ENCODE results near the gene OR51B2. TPM values are rescaled to one million over a fixed set of nuclear protein-coding genes. Genes with fewer than 3 reads are reported as not detected.

Gene OR51B2
- total RNA-seq, 1 experiment from 2014 or later = not detected

GRCh38 chr11:5290106-5290505 lies 34.0 kb downstream of the OR51B2 start:
- Histone ChIP-seq H2BK12ac (ENCODE audit: insufficient read length, low read depth, low read length) (no peak overlapping the region), H3K9ac (ENCODE audit: extremely low read depth, insufficient read length, low read length) (no peak overlapping the region), H3K9me3 (ENCODE audit: control insufficient read depth, low read depth, low read length) (no peaks in the 10 kb centered on the region), H4K5ac (ENCODE audit: insufficient read length, low read depth, low read length) (no peak overlapping the region), H2BK5ac (ENCODE audit: insufficient read length, low read length) (no peak overlapping the region), H3T11ph (ENCODE audit: low read length) (no peak overlapping the region), H2BK20ac (ENCODE audit: low read depth, low read length, poor library complexity, severe bottlenecking) (no peak overlapping the region), H3K14ac (ENCODE audit: insufficient read depth, low read length) (no peak overlapping the region), H3K56ac (ENCODE audit: insufficient read length, low read depth, low read length) (no peak overlapping the region), H3K4me2 (ENCODE audit: insufficient read depth, insufficient read length, low read length) (no peak overlapping the region), H3K23me2 (ENCODE audit: insufficient read length, low read depth, low read length, poor library complexity, severe bottlenecking) (no peaks in the 10 kb centered on the region), H3K23ac (ENCODE audit: insufficient read length, low read depth, low read length) (no peak overlapping the region), H3K4ac (ENCODE audit: low read depth, low read length) (no peak overlapping the region), H4K91ac (ENCODE audit: insufficient read length, low read depth, low read length) (no peak overlapping the region), H2BK15ac (ENCODE audit: low read depth, low read length) (no peak overlapping the region), H2AK5ac (ENCODE audit: insufficient read length, low read length) (no peak overlapping the region), H3K27me3 (ENCODE audit: insufficient read depth, low read length) (no peaks in the 10 kb centered on the region), H4K8ac (replicated peaks; ENCODE audit: insufficient read length, low read depth, low read length) (no peak overlapping the region), H3K4me1 (ENCODE audit: insufficient read depth, low read length) (no peaks in the 10 kb centered on the region), H3K27ac (ENCODE audit: insufficient read length, low read depth, low read length) (no peak overlapping the region), H2AFZ (ENCODE audit: low read length) (no peak overlapping the region), H3K79me1 (ENCODE audit: insufficient read depth, low read depth, low read length, poor library complexity, severe bottlenecking) (no peaks in the 10 kb centered on the region), H3K18ac (ENCODE audit: insufficient read length, low read depth, low read length) (no peak overlapping the region), H3K79me2 (ENCODE audit: insufficient read depth, low read length) (no peaks in the 10 kb centered on the region), H2BK120ac (ENCODE audit: low read depth, low read length, poor library complexity, severe bottlenecking) (no peak overlapping the region), H4K20me1 (ENCODE audit: control insufficient read depth, insufficient read depth, insufficient read length) (no peaks in the 10 kb centered on the region)
- Mint-ChIP-seq H3K9me3 (no peaks in the 10 kb centered on the region), H3K36me3 (ENCODE audit: insufficient read depth in 1 of 3, low read depth in 3 of 3) (0 out of 7 replicates have a peak, but pooled peaks cover 0 to 1% (median 0%) of the 10 kb centered on the region in 3 experiments), H3K4me1 (no peaks in the 10 kb centered on the region), H3K4me3 (no peak overlapping the region), H3K27me3 (ENCODE audit: low read depth) (no peaks in the 10 kb centered on the region), H3K27ac (no peak overlapping the region)
- no CpG with 5 or more reads among the region's 1 CpG for WGBS (ENCODE audit: extremely low coverage, insufficient read length, low lambda C conversion rate)
- TF ChIP-seq, protein P1, sequence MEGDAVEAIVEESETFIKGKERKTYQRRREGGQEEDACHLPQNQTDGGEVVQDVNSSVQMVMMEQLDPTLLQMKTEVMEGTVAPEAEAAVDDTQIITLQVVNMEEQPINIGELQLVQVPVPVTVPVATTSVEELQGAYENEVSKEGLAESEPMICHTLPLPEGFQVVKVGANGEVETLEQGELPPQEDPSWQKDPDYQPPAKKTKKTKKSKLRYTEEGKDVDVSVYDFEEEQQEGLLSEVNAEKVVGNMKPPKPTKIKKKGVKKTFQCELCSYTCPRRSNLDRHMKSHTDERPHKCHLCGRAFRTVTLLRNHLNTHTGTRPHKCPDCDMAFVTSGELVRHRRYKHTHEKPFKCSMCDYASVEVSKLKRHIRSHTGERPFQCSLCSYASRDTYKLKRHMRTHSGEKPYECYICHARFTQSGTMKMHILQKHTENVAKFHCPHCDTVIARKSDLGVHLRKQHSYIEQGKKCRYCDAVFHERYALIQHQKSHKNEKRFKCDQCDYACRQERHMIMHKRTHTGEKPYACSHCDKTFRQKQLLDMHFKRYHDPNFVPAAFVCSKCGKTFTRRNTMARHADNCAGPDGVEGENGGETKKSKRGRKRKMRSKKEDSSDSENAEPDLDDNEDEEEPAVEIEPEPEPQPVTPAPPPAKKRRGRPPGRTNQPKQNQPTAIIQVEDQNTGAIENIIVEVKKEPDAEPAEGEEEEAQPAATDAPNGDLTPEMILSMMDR (conservative IDR thresholded peaks at IDR 0.05) = no peak
- DNase-seq = no peak
